OCI-LY7 (cell line): ENCODE measurements around the gene CDK6. TPM values are rescaled to one million over a fixed set of nuclear protein-coding genes. Genes with fewer than 3 reads are reported as not detected.

Source experiments
- BruUV-seq: library from RNA; stranded (reverse); fragments of 400-500 nt; replicated peaks from 2 replicates; lab custom pipeline; 2021; lab: Mats Ljungman, UMichigan
- CTCF ChIA-PET: fragments of 300-600 bp; sonication (Branson Sonifier 250); formaldehyde crosslinking; loops from one replicate; lab custom pipeline; 2022; ENCODE audit warnings: antibody characterized with exemption; ENCODE audit not compliant: unreplicated experiment; lab: Charles Lee
- POLR2A ChIA-PET: fragments of 300-600 bp; sonication (Branson Sonifier 250); formaldehyde crosslinking; loops from one replicate; lab custom pipeline; 2022; ENCODE audit warnings: antibody characterized with exemption; lab: Charles Lee
- DNase-seq: peaks from one replicate; pipeline ENCODE4 v3.0.0-alpha.2; 2015; ENCODE audit warnings: low spot score
- H2AFZ ChIP-seq: fragments of 200-600 bp; sonication (generic), shearing (Covaris generic); 2 replicates; pipeline ENCODE4 v1.6.1; 2014; ENCODE audit warnings: mild to moderate bottlenecking, antibody characterized with exemption, low read length, moderate library complexity
- H3K27ac ChIP-seq: fragments of 200-600 bp; sonication (generic); 2 replicates; pipeline ENCODE4 v1.5.1; 2014; ENCODE audit warnings: mixed run types, low read depth, mild to moderate bottlenecking, moderate library complexity, low read length, inconsistent platforms; ENCODE audit not compliant: poor library complexity, severe bottlenecking
- H3K36me3 ChIP-seq: fragments of 200-600 bp; sonication (generic); 2 replicates; pipeline ENCODE4 v1.6.1; 2014; ENCODE audit warnings: mild to moderate bottlenecking, antibody characterized with exemption, low read length, moderate library complexity, mixed read lengths; ENCODE audit not compliant: insufficient read depth
- H3K4me1 ChIP-seq: fragments of 200-600 bp; sonication (generic); 2 replicates; pipeline ENCODE4 v1.5.1; 2014; ENCODE audit warnings: mild to moderate bottlenecking, low read length; ENCODE audit not compliant: insufficient read depth, poor library complexity, severe bottlenecking
- H3K4me2 ChIP-seq: fragments of 200-600 bp; sonication (generic); 2 replicates; pipeline ENCODE4 v1.6.1; 2014; ENCODE audit warnings: mild to moderate bottlenecking, low read length
- H3K4me3 ChIP-seq: fragments of 200-600 bp; sonication (generic); 2 replicates; pipeline ENCODE4 v1.5.1; 2014; ENCODE audit warnings: mild to moderate bottlenecking, low read depth, low read length; ENCODE audit not compliant: poor library complexity, severe bottlenecking
- H3K79me2 ChIP-seq: fragments of 200-600 bp; sonication (generic); 2 replicates; pipeline ENCODE4 v1.6.1; 2016; ENCODE audit warnings: low read depth, mild to moderate bottlenecking, low read length, moderate library complexity, mixed read lengths; ENCODE audit not compliant: insufficient read depth
- H3K9me2 ChIP-seq: fragments of 200-600 bp; sonication (generic); 2 replicates; pipeline ENCODE4 v1.6.1; 2016; ENCODE audit warnings: mild to moderate bottlenecking, low read length, mixed read lengths; ENCODE audit not compliant: insufficient read depth
- H3K9me3 ChIP-seq: fragments of 200-600 bp; sonication (generic); 2 replicates; pipeline ENCODE4 v1.6.1; 2014; ENCODE audit warnings: mild to moderate bottlenecking, mixed run types, low read length, mixed read lengths
- H4K20me1 ChIP-seq: fragments of 200-600 bp; sonication (generic); 2 replicates; pipeline ENCODE4 v1.6.1; 2014; ENCODE audit warnings: mild to moderate bottlenecking, antibody characterized with exemption, low read length, moderate library complexity, mixed read lengths; ENCODE audit not compliant: insufficient read depth
- EZH2phosphoT487 ChIP-seq: fragments of 200-600 bp; sonication (generic); IDR thresholded peaks from 2 replicates; pipeline ENCODE4 v1.6.1; 2018; ENCODE audit warnings: low read depth, borderline replicate concordance, mild to moderate bottlenecking, mixed run types, antibody characterized with exemption, low read length, moderate library complexity, mixed read lengths
- intact Hi-C: fragments of 100-400 bp; cut with micrococcal nuclease; formaldehyde crosslinking; loops from one replicate; pipeline ENCODE4 v1.10.0; 2022; ENCODE audit not compliant: unreplicated experiment
- total RNA-seq, 2 experiments: library from RNA; depleted of rRNA in 1 of 2; stranded (reverse); fragments of >200 nt in 1 of 2; shearing (Covaris generic) in 1 of 2; gene quantifications; 2 replicates each; pipeline ENCODE4 v1.2.3, GENCODE V29; 2014 to 2022
- TF ChIP-seq, protein P1 (sequence below): fragments of 200-600 bp; sonication (generic); conservative IDR thresholded peaks from 2 replicates; pipeline ENCODE4 v1.5.1; 2014; ENCODE audit warnings: mild to moderate bottlenecking, antibody characterized with exemption, low read length, moderate library complexity, mixed read lengths

CDK6 gene
- total RNA-seq, 2 experiments from 2014 or later: 35.5 to 44.1 TPM

DNA sequence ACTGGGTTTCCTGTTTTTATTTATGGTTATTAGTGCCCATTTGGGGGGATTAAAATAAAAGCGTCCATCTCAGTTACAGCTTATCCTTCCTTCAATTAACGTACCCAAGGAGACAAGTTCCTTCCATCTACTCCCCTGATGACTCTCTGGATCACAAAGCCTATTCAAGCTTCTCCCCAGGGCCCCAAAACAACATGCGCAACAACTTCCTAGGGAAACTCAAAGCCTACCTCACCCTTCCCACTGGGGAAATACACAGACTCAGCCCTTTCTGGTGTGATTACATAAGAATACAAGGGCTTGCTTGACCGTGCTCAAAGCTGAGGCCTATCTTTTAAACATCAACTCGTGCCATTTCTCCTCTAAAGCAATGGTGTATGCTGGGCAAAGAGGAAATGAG lies 112.4 kb downstream of the CDK6 start:
- no TSS peak for BruUV-seq
- no peak overlapping the region for H2AFZ ChIP-seq

DNA sequence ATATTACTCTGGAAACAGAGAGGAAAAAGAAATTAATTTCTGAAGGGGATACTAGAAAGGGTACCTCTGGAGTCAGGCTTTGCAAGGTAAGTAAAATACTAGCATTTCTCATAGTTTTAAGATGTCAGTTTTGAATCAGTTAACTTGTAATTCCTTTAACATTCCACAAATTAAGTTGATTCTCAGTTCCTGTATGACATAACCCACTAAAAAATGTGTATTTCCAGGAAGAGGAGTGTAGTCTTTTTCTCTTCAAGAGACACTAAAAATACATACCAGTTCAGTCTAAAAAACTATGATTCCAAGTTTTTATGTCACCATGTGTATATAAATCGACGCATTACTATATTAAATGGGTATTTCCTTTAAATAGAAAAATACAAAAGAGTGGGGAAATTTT lies 113.2 kb downstream of the CDK6 start:
- Histone ChIP-seq H3K79me2 (no peaks in the 10 kb centered on the region), H3K4me1 (peaks cover 18% of the 10 kb centered on the region), H2AFZ (no peak overlapping the region), H3K27ac (no peak overlapping the region), H3K9me2 (no peaks in the 10 kb centered on the region), H3K4me3 (no peak overlapping the region), H3K4me2 (no peak overlapping the region), H4K20me1 (no peaks in the 10 kb centered on the region), H3K36me3 (peaks cover 24% of the 10 kb centered on the region), H3K9me3 (no peaks in the 10 kb centered on the region)
- DNase-seq: no peak
- intact Hi-C loops: no loop called here
- ChIA-PET CTCF (no interaction called here), POLR2A (interaction anchor here (0.6 to 1.0 kb wide), 5 partner anchors 10 to 869 kb away, joined by 3 to 8 read pairs (median 5); no protein-coding TSS in a partner anchor)
- BruUV-seq: no TSS peak
- TF ChIP-seq, protein P1, sequence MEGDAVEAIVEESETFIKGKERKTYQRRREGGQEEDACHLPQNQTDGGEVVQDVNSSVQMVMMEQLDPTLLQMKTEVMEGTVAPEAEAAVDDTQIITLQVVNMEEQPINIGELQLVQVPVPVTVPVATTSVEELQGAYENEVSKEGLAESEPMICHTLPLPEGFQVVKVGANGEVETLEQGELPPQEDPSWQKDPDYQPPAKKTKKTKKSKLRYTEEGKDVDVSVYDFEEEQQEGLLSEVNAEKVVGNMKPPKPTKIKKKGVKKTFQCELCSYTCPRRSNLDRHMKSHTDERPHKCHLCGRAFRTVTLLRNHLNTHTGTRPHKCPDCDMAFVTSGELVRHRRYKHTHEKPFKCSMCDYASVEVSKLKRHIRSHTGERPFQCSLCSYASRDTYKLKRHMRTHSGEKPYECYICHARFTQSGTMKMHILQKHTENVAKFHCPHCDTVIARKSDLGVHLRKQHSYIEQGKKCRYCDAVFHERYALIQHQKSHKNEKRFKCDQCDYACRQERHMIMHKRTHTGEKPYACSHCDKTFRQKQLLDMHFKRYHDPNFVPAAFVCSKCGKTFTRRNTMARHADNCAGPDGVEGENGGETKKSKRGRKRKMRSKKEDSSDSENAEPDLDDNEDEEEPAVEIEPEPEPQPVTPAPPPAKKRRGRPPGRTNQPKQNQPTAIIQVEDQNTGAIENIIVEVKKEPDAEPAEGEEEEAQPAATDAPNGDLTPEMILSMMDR: no peak
- TF ChIP-seq EZH2phosphoT487: no peak

More for the DNA sequence above, 112.4 kb downstream of the CDK6 start:
- Histone ChIP-seq H3K4me1 (peaks cover 15% of the 10 kb centered on the region), H3K27ac (no peak overlapping the region), H3K36me3 (peaks cover 24% of the 10 kb centered on the region), H3K79me2 (no peaks in the 10 kb centered on the region), H3K4me2 (no peak overlapping the region), H3K9me3 (no peaks in the 10 kb centered on the region), H4K20me1 (no peaks in the 10 kb centered on the region), H3K9me2 (no peaks in the 10 kb centered on the region), H3K4me3 (no peak overlapping the region)
- intact Hi-C loops: no loop called here
- DNase-seq: no peak
- ChIA-PET CTCF (no interaction called here), POLR2A (interaction anchor here (0.6 to 2.1 kb wide), 6 partner anchors 8 to 868 kb away, joined by 3 to 8 read pairs (median 5); no protein-coding TSS in a partner anchor)
- TF ChIP-seq EZH2phosphoT487: no peak
- TF ChIP-seq, protein P1: no peak

DNA sequence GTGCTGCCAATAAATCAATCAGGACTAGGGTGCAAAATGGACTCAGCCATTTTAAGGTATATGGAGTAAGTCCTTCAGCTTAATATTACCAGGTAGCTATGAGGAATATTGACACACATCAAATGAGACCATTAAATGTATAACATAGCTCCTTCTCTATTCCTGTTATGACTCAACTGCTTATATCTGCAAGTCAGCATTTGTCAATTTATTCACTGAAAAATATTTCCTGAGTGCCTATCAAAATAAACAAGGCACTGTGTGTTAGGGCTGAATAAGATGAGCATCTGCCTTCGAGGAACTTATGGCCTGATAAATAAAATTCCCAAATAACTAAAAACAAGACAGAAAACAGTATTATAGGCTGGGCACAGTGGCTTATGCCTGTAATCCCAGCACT lies 113.8 kb downstream of the CDK6 start:
- Histone ChIP-seq H3K9me2 (no peaks in the 10 kb centered on the region), H3K9me3 (no peaks in the 10 kb centered on the region), H3K4me3 (no peak overlapping the region), H3K79me2 (no peaks in the 10 kb centered on the region), H3K4me1 (peaks cover 24% of the 10 kb centered on the region), H2AFZ (no peak overlapping the region), H3K36me3 (peaks cover 24% of the 10 kb centered on the region), H3K27ac (no peak overlapping the region), H3K4me2 (no peak overlapping the region), H4K20me1 (no peaks in the 10 kb centered on the region)
- ChIA-PET CTCF (no interaction called here), POLR2A (interaction anchor here (0.9 to 1.4 kb wide), 7 partner anchors 9 to 302 kb away, joined by 3 to 5 read pairs (median 3); no protein-coding TSS in a partner anchor)
- no TSS peak for BruUV-seq
- intact Hi-C loops: no loop called here
- no peak for TF ChIP-seq EZH2phosphoT487
- TF ChIP-seq, protein P1: no peak
- DNase-seq: no peak
